GM12891 (cell line): ENCODE results near the gene FOXE3.
A peak's percentile ranks its signal among the peaks of the same experiment; 100 is the strongest.

Source experiments
- PAX5 ChIP-seq: IDR thresholded peaks from 2 replicates; pipeline ENCODE4 v1.6.1; 2011; ENCODE audit warnings: low read length, moderate library complexity, mild to moderate bottlenecking; ENCODE audit not compliant: insufficient read depth, severe bottlenecking
- POLR2A ChIP-seq: IDR thresholded peaks from 2 replicates; pipeline ENCODE4 v1.6.1; 2011; ENCODE audit warnings: low read depth, low read length, control low read depth
- POLR2AphosphoS5 ChIP-seq: IDR thresholded peaks from 2 replicates; pipeline ENCODE4 v1.6.1; 2011; ENCODE audit warnings: low read depth, low read length, control low read depth
- POU2F2 ChIP-seq: IDR thresholded peaks from 2 replicates; pipeline ENCODE4 v1.6.1; 2011; ENCODE audit warnings: low read depth, mild to moderate bottlenecking, control low read depth, low read length, moderate library complexity
- SPI1 ChIP-seq: IDR thresholded peaks from 2 replicates; pipeline ENCODE4 v1.6.1; 2011; ENCODE audit warnings: low read depth, low read length, control low read depth
- TAF1 ChIP-seq: IDR thresholded peaks from 2 replicates; pipeline ENCODE4 v1.6.1; 2011; ENCODE audit warnings: low read depth, low read length, control low read depth

- no peak for TF ChIP-seq POLR2AphosphoS5
- TF ChIP-seq SPI1, result peak; percentile 88
- no peak for TF ChIP-seq POLR2A
- TF ChIP-seq POU2F2, result no peak
- TF ChIP-seq TAF1, result no peak
- TF ChIP-seq PAX5, result no peak
Observed at GRCh38 chr1:47399138-47399845, 16.8 kb upstream of the FOXE3 start.
